HTR-8/SVneo (cell line): ENCODE data around the gene UBIAD1.
A peak's percentile ranks its signal among the peaks of the same experiment; 100 is the strongest.
"Not testable (repeated sequence)": the region's sequence is repeated elsewhere in the genome, so short reads cannot be mapped to it uniquely, and the experiment has no call there.

Experiments used
- DNase-seq: peaks from one replicate; pipeline ENCODE4 v3.0.0; 2011; ENCODE audit warnings: low spot score, mixed read lengths; ENCODE audit not compliant: insufficient read length
- FAIRE-seq: peaks from 2 replicates; lab custom pipeline; 2011; peaks lifted over from hg19 to GRCh38; lab: Jason Lieb, UNC

UBIAD1 gene

GRCh38 chr1:11272832-11273594, at the start of gene UBIAD1:
UBIAD1 (plus strand) TSS chr1:11273198; CDS start chr1:11273532, 334 bp downstream.
- DNase-seq (peak; percentile 75), FAIRE-seq (no peak)

- no peak for FAIRE-seq
- DNase-seq: no peak
These were observed 45.6 kb upstream of the UBIAD1 start for GRCh38 chr1:11227106-11228077.

- DNase-seq: no peak
- FAIRE-seq: no peak
These were observed 43.8 kb upstream of the UBIAD1 start for GRCh38 chr1:11229203-11229602.

GRCh38 chr1:11233208-11233607, 39.8 kb upstream of the UBIAD1 start:
- FAIRE-seq (no peak), DNase-seq (no peak)

- no peak for DNase-seq
- no peak for FAIRE-seq
These were observed 35.6 kb upstream of the UBIAD1 start for GRCh38 chr1:11237356-11237755.

GRCh38 chr1:11238311-11238710, 34.7 kb upstream of the UBIAD1 start:
- DNase-seq: no peak
- FAIRE-seq: no peak

- FAIRE-seq: no peak
These were observed 27.8 kb upstream of the UBIAD1 start for GRCh38 chr1:11245248-11245647.

GRCh38 chr1:11245904-11246719, 26.9 kb upstream of the UBIAD1 start:
- no peak for FAIRE-seq
- no peak for DNase-seq

More at GRCh38 chr1:11245248-11245647, 27.8 kb upstream of the UBIAD1 start:
- no peak for DNase-seq

- no peak for DNase-seq
- FAIRE-seq: no peak
These were observed 24.8 kb upstream of the UBIAD1 start for GRCh38 chr1:11248169-11248568.

GRCh38 chr1:11252538-11252937, 20.5 kb upstream of the UBIAD1 start:
- no peak for FAIRE-seq
- no peak for DNase-seq

GRCh38 chr1:11253226-11253625, 19.8 kb upstream of the UBIAD1 start:
- no peak for FAIRE-seq
- no peak for DNase-seq

GRCh38 chr1:11256299-11256698, 16.7 kb upstream of the UBIAD1 start:
- FAIRE-seq: no peak
- DNase-seq: no peak

- peak; percentile 99 for DNase-seq
- FAIRE-seq: peak; percentile 83
These were observed 10.6 kb upstream of the UBIAD1 start, which contains the start of gene MTOR for GRCh38 chr1:11262171-11263049. MTOR (minus strand) TSS chr1:11262551; CDS start chr1:11259409, 3,142 bp downstream.

GRCh38 chr1:11266268-11267074, 6.5 kb upstream of the UBIAD1 start:
- DNase-seq (no peak), FAIRE-seq (no peak)

- FAIRE-seq: not testable (repeated sequence)
These were observed 5.4 kb upstream of the UBIAD1 start for GRCh38 chr1:11267350-11268337.

GRCh38 chr1:11272544-11272831, 510 bp upstream of the UBIAD1 start:
- DNase-seq (no peak), FAIRE-seq (no peak)

More at GRCh38 chr1:11267350-11268337, 5.4 kb upstream of the UBIAD1 start:
- DNase-seq: not testable (repeated sequence)

GRCh38 chr1:11273595-11274234, 717 bp downstream of the UBIAD1 start:
- DNase-seq (no peak), FAIRE-seq (no peak)
